ENCODE measurements around the gene ADAP2. TPM values are rescaled to one million over a fixed set of nuclear protein-coding genes. Genes with fewer than 3 reads are reported as not detected.
"Not testable (repeated sequence)": the region's sequence is repeated elsewhere in the genome, so short reads cannot be mapped to it uniquely, and the experiment has no call there.

ADAP2 gene
- total and polyA plus RNA-seq, 2 donors, result 8.1 to 13.8 TPM

DNA sequence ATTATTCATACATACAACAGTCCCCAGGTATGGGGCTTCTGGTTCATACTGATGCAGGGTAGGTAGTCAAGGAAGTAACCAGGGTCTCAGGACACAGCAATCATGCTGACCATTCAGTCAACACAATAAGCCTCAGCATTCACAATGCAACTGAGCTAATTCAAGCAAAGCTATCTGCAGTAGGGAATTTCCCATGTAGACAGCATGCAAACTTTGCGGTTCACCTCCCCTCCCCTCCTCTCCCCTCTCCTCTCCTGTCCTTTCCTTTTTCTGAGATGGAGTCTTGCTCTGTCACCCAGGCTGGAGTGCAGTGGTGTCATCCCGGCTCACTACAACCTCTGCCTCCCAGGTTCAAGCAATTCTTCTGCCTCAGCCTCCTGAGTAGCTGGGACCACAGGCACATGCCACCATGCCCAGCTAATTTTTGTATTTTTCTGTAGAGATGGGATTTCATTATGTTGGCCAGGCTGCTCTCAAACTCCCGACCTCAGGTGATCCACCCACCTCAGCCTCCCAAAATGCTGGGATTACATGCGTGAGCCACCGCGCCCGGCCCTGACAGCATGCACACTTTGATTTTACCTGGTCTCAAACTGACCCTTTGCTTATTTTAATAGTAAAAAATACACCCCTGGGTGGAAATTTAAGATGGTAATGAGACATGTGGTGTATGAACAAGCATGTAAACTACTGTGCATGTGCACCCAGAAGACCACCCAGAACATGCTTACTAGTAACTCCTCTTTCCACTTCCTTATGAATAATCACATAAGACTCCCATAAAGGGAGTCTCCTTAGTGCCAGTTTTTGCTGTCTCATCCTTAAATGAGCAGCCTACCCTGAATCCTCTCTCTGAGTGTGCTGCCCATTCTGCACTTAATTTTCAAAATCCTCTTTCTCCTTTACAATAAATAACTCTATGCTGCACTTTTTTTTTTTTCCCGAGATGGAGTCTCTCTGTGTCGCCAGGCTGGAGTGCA lies 39.8 kb downstream of the ADAP2 start:
- Histone ChIP-seq H3K27me3 (ENCODE audit: control insufficient read depth in 2 of 2, insufficient read depth in 1 of 2, low read length in 1 of 2) (peaks cover 0 to 3% of the 10 kb centered on the region in 2 donors), H3K4me1 (ENCODE audit: control insufficient read depth in 2 of 2, insufficient read depth in 2 of 2, low read length in 2 of 2) (no peaks in the 10 kb centered on the region), H3K27ac (ENCODE audit: low read depth in 1 of 2, low read length in 1 of 2) (no peak overlapping the region), H3K9me3 (ENCODE audit: control insufficient read depth in 2 of 2, insufficient read depth in 1 of 2, low read length in 1 of 2) (no peaks in the 10 kb centered on the region), H3K4me3 (ENCODE audit: low read length in 2 of 2) (no peak overlapping the region), H3K36me3 (ENCODE audit: control insufficient read depth in 2 of 2, insufficient read depth in 2 of 2, low read length in 1 of 2) (no peaks in the 10 kb centered on the region)
- no peak for DNase-seq (ENCODE audit: low read depth in 6 of 9, low spot score in 9 of 9)
- 94% methylated on average over 9 of the region's 9 CpGs for WGBS

DNA sequence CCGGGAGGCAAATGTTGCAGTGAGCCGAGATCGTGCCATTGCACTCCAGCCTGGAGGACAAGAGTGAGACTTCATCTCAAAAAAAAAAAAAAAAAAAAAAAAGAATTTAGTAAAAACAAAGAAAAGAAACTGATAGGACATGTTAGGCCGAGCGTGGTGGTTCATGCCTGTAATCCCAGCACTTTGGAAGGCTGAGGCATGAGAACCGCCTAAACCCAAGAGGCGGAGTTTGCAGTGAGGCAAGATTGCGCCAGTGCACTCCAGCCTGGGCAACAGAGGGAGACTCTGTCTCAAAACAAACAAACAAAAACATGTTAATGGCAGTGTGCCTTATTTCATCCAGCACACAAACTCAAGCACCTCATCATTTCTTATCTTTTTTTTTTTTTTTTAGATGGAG lies 42.6 kb downstream of the ADAP2 start:
- H3K4me1 ChIP-seq (ENCODE audit: control insufficient read depth in 2 of 2, insufficient read depth in 2 of 2, low read length in 2 of 2); H3K27ac ChIP-seq (ENCODE audit: low read depth in 1 of 2, low read length in 1 of 2); DNase-seq (ENCODE audit: low read depth in 6 of 9, low spot score in 9 of 9); H3K9me3 ChIP-seq (ENCODE audit: control insufficient read depth in 2 of 2, insufficient read depth in 1 of 2, low read length in 1 of 2); H3K27me3 ChIP-seq (ENCODE audit: control insufficient read depth in 2 of 2, insufficient read depth in 1 of 2, low read length in 1 of 2); H3K36me3 ChIP-seq (ENCODE audit: control insufficient read depth in 2 of 2, insufficient read depth in 2 of 2, low read length in 1 of 2); H3K4me3 ChIP-seq (ENCODE audit: low read length in 2 of 2): not testable (repeated sequence)
- 98% methylated on average over 8 of the region's 8 CpGs for WGBS

DNA sequence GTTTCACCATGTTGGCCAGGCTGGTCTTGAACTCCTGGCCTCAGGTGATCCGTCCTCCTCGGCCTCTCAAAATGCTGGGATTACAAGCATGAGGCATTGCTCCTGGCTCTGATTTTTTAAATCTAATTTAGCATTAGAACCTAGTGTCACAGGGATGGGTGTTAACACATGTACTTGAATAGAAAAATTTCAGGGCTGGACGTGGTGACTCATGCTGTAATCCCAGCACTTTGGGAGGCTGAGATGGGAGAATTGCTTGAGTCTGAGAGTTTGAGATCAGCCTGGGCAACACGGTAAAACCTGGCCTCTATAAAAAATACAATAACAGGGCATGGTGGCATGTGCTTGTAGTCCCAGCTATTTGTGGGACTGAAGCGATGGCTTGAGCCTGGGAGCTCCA lies 43.1 kb downstream of the ADAP2 start:
- Histone ChIP-seq H3K4me1 (ENCODE audit: control insufficient read depth in 2 of 2, insufficient read depth in 2 of 2, low read length in 2 of 2) (no peaks in the 10 kb centered on the region), H3K36me3 (ENCODE audit: control insufficient read depth in 2 of 2, insufficient read depth in 2 of 2, low read length in 1 of 2) (no peaks in the 10 kb centered on the region), H3K9me3 (ENCODE audit: control insufficient read depth in 2 of 2, insufficient read depth in 1 of 2, low read length in 1 of 2) (no peaks in the 10 kb centered on the region), H3K27me3 (ENCODE audit: control insufficient read depth in 2 of 2, insufficient read depth in 1 of 2, low read length in 1 of 2) (peaks cover 2 to 10% of the 10 kb centered on the region in 2 donors), H3K27ac (ENCODE audit: low read depth in 1 of 2, low read length in 1 of 2) (no peak overlapping the region), H3K4me3 (ENCODE audit: low read length in 2 of 2) (no peak overlapping the region)
- no peak for DNase-seq (ENCODE audit: low read depth in 6 of 9, low spot score in 9 of 9)
- WGBS, result 97% methylated on average over 5 of the region's 5 CpGs

DNA sequence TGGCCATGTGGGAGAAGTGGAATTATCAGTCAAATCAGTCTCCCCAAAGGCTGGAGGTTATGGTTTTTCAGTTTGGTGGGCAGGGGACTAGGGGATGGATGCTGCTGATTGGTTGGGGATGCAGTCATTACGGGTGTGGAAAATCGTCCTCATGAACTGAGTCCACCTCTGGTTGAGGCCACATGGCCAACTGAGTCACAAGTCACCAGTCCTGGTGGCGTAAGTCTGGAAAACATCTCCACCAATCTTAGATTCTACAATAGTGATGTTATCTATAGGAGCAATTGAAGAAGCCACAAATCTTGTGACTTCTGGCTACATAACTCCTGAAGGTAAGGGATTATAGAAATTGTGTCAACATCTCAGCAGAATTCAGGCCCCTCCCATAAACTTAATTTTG lies 43.9 kb downstream of the ADAP2 start:
- no peak for DNase-seq (ENCODE audit: low read depth in 6 of 9, low spot score in 9 of 9)
- no peak overlapping the region for H3K27ac ChIP-seq (ENCODE audit: low read depth in 1 of 2, low read length in 1 of 2)
- H3K36me3 ChIP-seq (ENCODE audit: control insufficient read depth in 2 of 2, insufficient read depth in 2 of 2, low read length in 1 of 2), result no peaks in the 10 kb centered on the region
- H3K27me3 ChIP-seq (ENCODE audit: control insufficient read depth in 2 of 2, insufficient read depth in 1 of 2, low read length in 1 of 2), result peaks cover 2 to 17% of the 10 kb centered on the region in 2 donors
- H3K4me1 ChIP-seq (ENCODE audit: control insufficient read depth in 2 of 2, insufficient read depth in 2 of 2, low read length in 2 of 2), result peaks cover 5 to 7% of the 10 kb centered on the region in 2 donors
- WGBS, result 95% methylated on average over 3 of the region's 3 CpGs
- no peak overlapping the region for H3K4me3 ChIP-seq (ENCODE audit: low read length in 2 of 2)
- no peaks in the 10 kb centered on the region for H3K9me3 ChIP-seq (ENCODE audit: control insufficient read depth in 2 of 2, insufficient read depth in 1 of 2, low read length in 1 of 2)

DNA sequence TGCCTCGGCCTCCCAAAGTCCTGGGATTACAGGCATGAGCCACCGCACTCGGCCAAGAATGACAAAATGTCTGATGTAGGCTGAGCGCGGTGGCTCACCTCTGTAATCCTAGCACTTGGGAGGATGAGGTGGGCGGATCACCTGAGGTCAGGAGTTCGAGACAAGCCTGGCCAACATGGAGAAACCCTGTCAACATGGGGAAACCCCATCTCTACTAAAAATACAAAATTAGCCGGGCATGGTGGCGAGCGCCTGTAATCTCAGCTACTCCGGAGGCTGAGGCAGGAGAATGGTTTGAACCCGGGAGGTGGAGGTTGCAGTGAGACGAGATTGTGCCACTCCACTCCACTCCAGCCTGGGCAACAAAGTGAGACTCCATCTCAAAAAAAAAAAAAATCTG lies 46.2 kb downstream of the ADAP2 start:
- not testable (repeated sequence) for H3K9me3 ChIP-seq (ENCODE audit: control insufficient read depth in 2 of 2, insufficient read depth in 1 of 2, low read length in 1 of 2); H3K36me3 ChIP-seq (ENCODE audit: control insufficient read depth in 2 of 2, insufficient read depth in 2 of 2, low read length in 1 of 2); H3K4me3 ChIP-seq (ENCODE audit: low read length in 2 of 2); H3K27ac ChIP-seq (ENCODE audit: low read depth in 1 of 2, low read length in 1 of 2); DNase-seq (ENCODE audit: low read depth in 6 of 9, low spot score in 9 of 9)
- 96% methylated on average over 13 of the region's 13 CpGs for WGBS
- Histone ChIP-seq H3K27me3 (ENCODE audit: control insufficient read depth in 2 of 2, insufficient read depth in 1 of 2, low read length in 1 of 2) (peaks cover 2 to 29% of the 10 kb centered on the region in 2 donors), H3K4me1 (ENCODE audit: control insufficient read depth in 2 of 2, insufficient read depth in 2 of 2, low read length in 2 of 2) (peaks cover 8 to 12% of the 10 kb centered on the region in 2 donors)

DNA sequence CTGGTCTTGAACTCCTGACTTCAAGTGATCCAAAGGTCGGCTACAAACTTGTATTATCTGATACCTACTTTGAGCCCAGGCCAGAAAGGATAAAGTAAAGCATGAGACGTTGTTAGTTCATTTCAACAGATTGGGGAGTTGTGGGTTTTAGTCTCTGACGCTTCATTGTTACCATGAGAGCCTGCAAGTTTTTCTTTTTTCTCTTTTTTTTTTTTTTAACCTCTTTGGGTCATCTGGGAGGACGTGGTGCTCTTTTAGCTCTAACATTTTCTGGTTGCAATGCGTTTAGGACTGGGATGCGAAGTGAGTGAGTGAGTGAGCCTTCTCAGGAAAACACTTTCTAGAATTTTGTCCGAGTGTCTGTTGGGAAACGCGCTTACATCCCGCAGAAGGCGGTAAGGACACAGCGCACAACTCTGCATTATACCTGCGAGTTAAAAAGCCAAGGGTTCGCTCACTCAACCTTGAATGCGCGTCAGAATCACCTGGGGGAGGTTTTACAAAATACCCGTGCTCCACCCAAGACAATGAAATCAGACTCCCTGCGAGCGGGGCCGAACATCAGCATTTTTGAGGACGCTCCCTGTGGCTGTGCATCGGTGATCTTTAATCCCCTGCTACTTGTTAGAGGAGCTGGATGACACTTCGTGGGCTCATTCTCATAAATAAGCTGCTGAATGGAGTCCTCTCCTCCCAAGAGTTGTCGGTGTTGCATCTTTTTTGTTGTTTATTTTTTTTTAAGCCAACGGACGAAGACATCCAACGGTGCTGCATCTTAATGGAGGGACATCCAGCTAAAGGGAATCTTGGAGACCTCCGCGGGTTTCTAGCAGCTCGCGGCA lies 48.5 kb downstream of the ADAP2 start:
- Histone ChIP-seq H3K4me3 (ENCODE audit: low read length in 2 of 2) (peak overlapping the region; percentile 62 to 63), H3K36me3 (ENCODE audit: control insufficient read depth in 2 of 2, insufficient read depth in 2 of 2, low read length in 1 of 2) (no peaks in the 10 kb centered on the region), H3K27ac (ENCODE audit: low read depth in 1 of 2, low read length in 1 of 2) (peak overlapping the region; percentile 81), H3K4me1 (ENCODE audit: control insufficient read depth in 2 of 2, insufficient read depth in 2 of 2, low read length in 2 of 2) (peaks cover 8 to 12% of the 10 kb centered on the region in 2 donors), H3K9me3 (ENCODE audit: control insufficient read depth in 2 of 2, insufficient read depth in 1 of 2, low read length in 1 of 2) (peaks cover 0 to 7% of the 10 kb centered on the region in 2 donors), H3K27me3 (ENCODE audit: control insufficient read depth in 2 of 2, insufficient read depth in 1 of 2, low read length in 1 of 2) (peaks cover 2 to 29% of the 10 kb centered on the region in 2 donors)
- 13% methylated on average over 31 of the region's 31 CpGs for WGBS
- DNase-seq (ENCODE audit: low read depth in 6 of 9, low spot score in 9 of 9), result peak in 6 of 9 donors; percentile 0 to 43 (median 10)

DNA sequence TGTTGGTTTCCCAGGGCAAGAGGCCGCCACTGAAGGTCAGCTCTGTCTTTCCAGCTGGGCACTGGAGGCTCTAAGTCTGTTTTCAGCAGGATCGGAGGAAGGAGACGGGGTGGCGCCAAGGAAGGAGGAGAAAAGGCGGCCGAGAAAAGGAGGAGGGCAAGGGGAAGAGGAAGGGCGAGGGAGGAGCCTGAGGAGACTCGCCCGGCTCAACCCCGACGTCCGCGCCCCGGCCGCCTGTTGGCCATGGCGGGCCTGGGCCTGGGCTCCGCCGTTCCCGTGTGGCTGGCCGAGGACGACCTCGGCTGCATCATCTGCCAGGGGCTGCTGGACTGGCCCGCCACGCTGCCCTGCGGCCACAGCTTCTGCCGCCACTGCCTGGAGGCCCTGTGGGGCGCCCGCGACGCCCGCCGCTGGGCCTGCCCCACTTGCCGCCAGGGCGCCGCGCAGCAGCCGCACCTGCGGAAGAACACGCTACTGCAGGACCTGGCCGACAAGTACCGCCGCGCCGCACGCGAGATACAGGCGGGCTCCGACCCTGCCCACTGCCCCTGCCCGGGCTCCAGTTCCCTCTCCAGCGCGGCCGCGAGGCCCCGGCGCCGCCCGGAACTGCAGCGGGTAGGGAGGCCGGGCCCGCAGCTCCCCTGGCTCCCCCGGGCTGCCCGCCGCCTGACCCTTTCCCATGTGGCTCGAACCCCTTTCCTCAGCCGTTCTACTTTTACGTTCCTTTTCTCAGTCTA lies 49.3 kb downstream of the ADAP2 start, which contains the start of gene RNF135:
TSS of gene RNF135 (plus strand) at position 209 of the 737 bp plus-strand sequence. CDS start at position 244, 35 bp downstream.
- H3K27me3 ChIP-seq (ENCODE audit: control insufficient read depth in 2 of 2, insufficient read depth in 1 of 2, low read length in 1 of 2), result peaks cover 2 to 29% of the 10 kb centered on the region in 2 donors
- peak in 7 of 9 donors; percentile 8 to 63 (median 34) for DNase-seq (ENCODE audit: low read depth in 6 of 9, low spot score in 9 of 9)
- H3K9me3 ChIP-seq (ENCODE audit: control insufficient read depth in 2 of 2, insufficient read depth in 1 of 2, low read length in 1 of 2), result peaks cover 0 to 7% of the 10 kb centered on the region in 2 donors
- peaks cover 0 to 2% of the 10 kb centered on the region in 2 donors for H3K36me3 ChIP-seq (ENCODE audit: control insufficient read depth in 2 of 2, insufficient read depth in 2 of 2, low read length in 1 of 2)
- H3K27ac ChIP-seq (ENCODE audit: low read depth in 1 of 2, low read length in 1 of 2), result peak within 1 kb of the TSS; percentile 81
- H3K4me3 ChIP-seq (ENCODE audit: low read length in 2 of 2), result peak within 1 kb of the TSS; percentile 62 to 63
- WGBS, result under 1% methylated on average over 66 of the region's 66 CpGs
- peaks cover 8 to 12% of the 10 kb centered on the region in 2 donors for H3K4me1 ChIP-seq (ENCODE audit: control insufficient read depth in 2 of 2, insufficient read depth in 2 of 2, low read length in 2 of 2)

DNA sequence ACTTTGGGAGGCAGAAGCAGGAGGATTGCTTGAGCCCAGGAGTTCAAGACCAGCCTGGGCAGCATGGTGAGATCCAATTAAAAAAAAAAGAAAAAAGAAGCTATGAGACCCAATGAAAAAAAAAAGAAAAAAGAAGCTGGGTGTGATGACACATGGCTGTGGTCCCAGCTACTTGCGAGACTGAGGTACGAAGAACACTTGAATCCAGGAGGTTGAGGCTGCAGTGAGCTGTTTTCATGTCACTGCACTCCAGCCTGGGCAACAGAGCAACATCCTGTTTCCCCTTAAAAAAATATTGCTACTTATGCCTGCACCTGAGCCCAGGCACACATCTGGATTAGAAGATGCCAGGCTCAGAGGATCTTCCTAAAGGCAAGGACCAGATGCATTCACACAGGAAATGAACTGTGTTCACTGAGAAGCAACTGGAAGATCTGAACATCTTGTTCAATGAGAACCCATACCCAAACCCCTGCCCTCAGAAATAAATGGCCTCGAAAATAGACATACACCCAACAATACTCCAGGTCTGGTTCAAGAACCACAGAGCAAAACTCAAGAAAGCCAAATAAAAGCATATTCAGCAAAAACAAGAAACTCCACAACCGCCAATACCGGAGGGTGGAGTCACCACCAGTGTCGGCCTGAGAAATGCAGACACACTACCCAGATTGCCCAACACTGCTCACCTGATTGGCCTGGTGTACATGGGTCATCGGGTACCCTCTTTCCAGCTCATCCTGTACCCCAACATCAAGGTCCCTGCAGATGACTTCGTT lies 53.5 kb downstream of the ADAP2 start:
- Histone ChIP-seq H3K4me1 (ENCODE audit: control insufficient read depth in 2 of 2, insufficient read depth in 2 of 2, low read length in 2 of 2) (peaks cover 7 to 10% of the 10 kb centered on the region in 2 donors), H3K36me3 (ENCODE audit: control insufficient read depth in 2 of 2, insufficient read depth in 2 of 2, low read length in 1 of 2) (peaks cover 0 to 2% of the 10 kb centered on the region in 2 donors), H3K9me3 (ENCODE audit: control insufficient read depth in 2 of 2, insufficient read depth in 1 of 2, low read length in 1 of 2) (peaks cover 0 to 7% of the 10 kb centered on the region in 2 donors), H3K27me3 (ENCODE audit: control insufficient read depth in 2 of 2, insufficient read depth in 1 of 2, low read length in 1 of 2) (peaks cover 0 to 16% of the 10 kb centered on the region in 2 donors), H3K27ac (ENCODE audit: low read depth in 1 of 2, low read length in 1 of 2) (peak overlapping the region in 1 of 2 donors; percentile 42), H3K4me3 (ENCODE audit: low read length in 2 of 2) (no peak overlapping the region)
- DNase-seq (ENCODE audit: low read depth in 6 of 9, low spot score in 9 of 9), result no peak
- WGBS, result 96% methylated on average over 8 of the region's 8 CpGs
